Measurements from ENCODE around the gene AIP. TPM values are rescaled to one million over a fixed set of nuclear protein-coding genes. Genes with fewer than 3 reads are reported as not detected.

AIP gene
- total and polyA plus RNA-seq, 2 of the 8 experiments (the other 6 are each of a cell fraction or from before 2014, with no cell fraction given), result 29.8 to 54.4 TPM

DNA sequence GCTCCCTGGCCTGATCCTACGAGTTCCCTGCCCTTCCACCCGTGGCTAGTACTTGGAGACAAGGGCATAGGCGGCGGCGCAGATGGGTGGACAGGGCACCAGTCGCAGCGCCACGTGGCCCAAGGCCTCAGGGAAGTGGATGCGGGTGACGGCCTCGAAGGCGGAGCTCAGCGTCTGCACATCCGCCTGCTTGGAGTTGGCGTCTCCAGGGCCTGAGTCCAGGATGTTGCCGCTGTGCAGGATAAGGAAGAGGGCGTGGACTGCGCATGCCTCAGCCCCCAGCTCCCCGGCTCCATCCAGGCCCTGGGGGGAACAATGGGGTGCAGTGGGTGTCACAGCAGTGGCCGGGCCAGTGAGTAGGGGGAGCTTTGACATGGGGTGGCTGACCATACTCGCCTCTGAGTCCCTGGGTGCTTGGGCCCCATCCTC is 15.7 kb downstream of the AIP start:
- Histone ChIP-seq H3K9me3 (ENCODE audit: insufficient read depth in 2 of 2, low read depth in 1 of 2, low read length in 1 of 2) (no peaks in the 10 kb centered on the region), H3K36me3 (ENCODE audit: control insufficient read depth in 2 of 4, insufficient read depth in 4 of 4, low read length in 3 of 4) (peaks cover 0 to 14% (median 5%) of the 10 kb centered on the region in 4 experiments; a peak in 6 of 8 replicates), H2BK12ac (ENCODE audit: low read depth, low read length) (no peak overlapping the region), H2AK5ac (ENCODE audit: low read depth, low read length) (no peak overlapping the region), H3K27me3 (replicated peaks in 1 of 4; ENCODE audit: control insufficient read depth in 3 of 4, extremely low read depth in 1 of 4, insufficient read depth in 3 of 4, low read length in 3 of 4) (peaks cover 0 to 4% (median 1%) of the 10 kb centered on the region in 4 experiments; a peak in 3 of 7 replicates), H4K20me1 (replicated peaks in 1 of 2; ENCODE audit: control insufficient read depth in 1 of 2, insufficient read depth in 2 of 2, low read length in 2 of 2) (peaks cover 3 to 13% of the 10 kb centered on the region in 2 experiments), H2BK120ac (replicated peaks; ENCODE audit: low read depth, low read length) (no peak overlapping the region), H4K8ac (ENCODE audit: extremely low read depth, insufficient read depth, low read length) (no peak overlapping the region), H3K23ac (ENCODE audit: insufficient read length) (no peak overlapping the region), H2BK15ac (ENCODE audit: low read length) (no peak overlapping the region), H2AFZ (ENCODE audit: low read length) (no peak overlapping the region), H4K5ac (ENCODE audit: insufficient read length, low read depth, low read length) (no peak overlapping the region), H3K56ac (replicated peaks; ENCODE audit: insufficient read length, low read depth, low read length) (no peak overlapping the region), H3K18ac (ENCODE audit: extremely low read depth, low read length) (no peak overlapping the region), H3K4ac (replicated peaks; ENCODE audit: insufficient read length, low read depth, low read length) (no peak overlapping the region), H3K14ac (ENCODE audit: insufficient read length) (no peak overlapping the region), H3K27ac (ENCODE audit: low read depth, low read length) (no peak overlapping the region), H3K79me2 (ENCODE audit: control insufficient read depth in 1 of 2, insufficient read depth in 2 of 2, low read length in 2 of 2) (no peaks in the 10 kb centered on the region), H3K79me1 (ENCODE audit: low read depth, low read length) (no peaks in the 10 kb centered on the region), H3K9ac (replicated peaks in 1 of 4; ENCODE audit: extremely low read depth in 1 of 4, low read depth in 3 of 4, low read length in 3 of 4) (no peak overlapping the region), H4K91ac (replicated peaks; ENCODE audit: insufficient read length, low read length) (no peak overlapping the region), H3K4me3 (ENCODE audit: extremely low read depth in 1 of 4, insufficient read depth in 2 of 4, low read depth in 3 of 4, low read length in 4 of 4) (no peak overlapping the region), H3K4me2 (ENCODE audit: insufficient read depth in 1 of 2, low read depth in 2 of 2, low read length in 2 of 2) (no peak overlapping the region), H3K4me1 (replicated peaks in 1 of 4; ENCODE audit: control insufficient read depth in 3 of 4, insufficient read depth in 4 of 4, low read length in 3 of 4) (peaks cover 0 to 6% (median 2%) of the 10 kb centered on the region in 4 experiments; a peak in 3 of 7 replicates), H3K23me2 (ENCODE audit: low read depth, low read length) (peaks cover 3% of the 10 kb centered on the region; the same call in 1 of the 2 replicates), H2BK20ac (ENCODE audit: low read length) (no peak overlapping the region), H2BK5ac (ENCODE audit: low read depth, low read length) (no peak overlapping the region)
- ChIA-PET CTCF (ENCODE audit: partially characterized antibody) (interaction anchor here (1.0 to 1.2 kb wide), 2 partner anchors 109 to 115 kb away, joined by 3 read pairs; no protein-coding TSS in a partner anchor), POLR2A (ENCODE audit: partially characterized antibody) (interaction anchor here (0.5 to 1.1 kb wide), 3 partner anchors 9 to 35 kb away, joined by 3 to 4 read pairs (median 3); no protein-coding TSS in a partner anchor)
- no peak for DNase-seq (ENCODE audit: low read depth in 1 of 2, low spot score in 2 of 2)
- no peak for FAIRE-seq
- WGBS, 2 experiments (ENCODE audit: extremely low coverage in 1 of 2, insufficient coverage in 1 of 2, insufficient read length in 1 of 2, insufficient replicate concordance in 2 of 2, low coverage in 1 of 2, low lambda C conversion rate in 2 of 2, missing lambda C conversion rate in 1 of 2), result 88% methylated on average over 19 of the region's 21 CpGs; no CpG with 5 or more reads in 1 of the 2 experiments
- TF ChIP-seq MAFK (IDR thresholded peaks at IDR 0.05; ENCODE audit: low read depth, low read length) (no peak), CTBP2 (IDR thresholded peaks at IDR 0.05; ENCODE audit: borderline replicate concordance, insufficient read depth, insufficient read length, low read length) (no peak), RBBP5 (IDR thresholded peaks at IDR 0.05; ENCODE audit: borderline replicate concordance, low read depth, low read length) (no peak), POLR2AphosphoS5 (IDR thresholded peaks at IDR 0.05; ENCODE audit: low read depth, low read length) (no peak), SIN3A (conservative IDR thresholded peaks at IDR 0.05 in 1 of 2, IDR thresholded peaks at IDR 0.05 in 1 of 2; ENCODE audit: low read depth in 1 of 2, low read length in 2 of 2) (no peak), RXRA (IDR thresholded peaks at IDR 0.05; ENCODE audit: insufficient read depth, low read depth, low read length) (no peak), PHF8 (conservative IDR thresholded peaks at IDR 0.05; ENCODE audit: low read depth, low read length) (no peak), CBX5 (IDR thresholded peaks at IDR 0.05; ENCODE audit: low read depth, low read length) (no peak), CBX8 (IDR thresholded peaks at IDR 0.05; ENCODE audit: borderline replicate concordance, low read depth, low read length) (no peak), KDM5A (IDR thresholded peaks at IDR 0.05; ENCODE audit: low read length) (no peak), SIX5 (IDR thresholded peaks at IDR 0.05; ENCODE audit: low read depth, low read length) (no peak), CHD1 (IDR thresholded peaks at IDR 0.05; ENCODE audit: low read depth, low read length) (no peak)
- TF ChIP-seq, protein P1, sequence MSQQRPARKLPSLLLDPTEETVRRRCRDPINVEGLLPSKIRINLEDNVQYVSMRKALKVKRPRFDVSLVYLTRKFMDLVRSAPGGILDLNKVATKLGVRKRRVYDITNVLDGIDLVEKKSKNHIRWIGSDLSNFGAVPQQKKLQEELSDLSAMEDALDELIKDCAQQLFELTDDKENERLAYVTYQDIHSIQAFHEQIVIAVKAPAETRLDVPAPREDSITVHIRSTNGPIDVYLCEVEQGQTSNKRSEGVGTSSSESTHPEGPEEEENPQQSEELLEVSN (IDR thresholded peaks at IDR 0.05), result no peak

Measured in H1 (cell line).